Measurements from ENCODE around the gene SCARB1.

- TF ChIP-seq CTCF (IDR thresholded peaks at IDR 0.05; ENCODE audit: insufficient read depth, low read depth, low read length) = no peak
- TF ChIP-seq EZH2 (IDR thresholded peaks at IDR 0.05; ENCODE audit: insufficient read depth, low read length) = no peak
Observed at GRCh38 chr12:124737772-124738635, 125.7 kb downstream of the SCARB1 start.

Measured in astrocyte (in vitro differentiated cells and primary cell).